NK-92 (cell line): ENCODE data around the gene ETV4.

Experiments
- DNase-seq: peaks from one replicate; lab custom pipeline; 2025; ENCODE audit not compliant: unreplicated experiment; lab: John Stamatoyannopoulos, UW

The ETV4 gene

GRCh38 chr17:43546319-43547188, at the start of gene ETV4:
TSS of gene ETV4 (minus strand) at chr17:43546340. CDS start at chr17:43545617, 723 bp downstream.
- no peak for DNase-seq

GRCh38 chr17:43595466-43595865, 49.3 kb upstream of the ETV4 start:
- no peak for DNase-seq

GRCh38 chr17:43591779-43592562, 45.8 kb upstream of the ETV4 start:
- DNase-seq = no peak

- DNase-seq = no peak
Observed at GRCh38 chr17:43591001-43591400, 44.9 kb upstream of the ETV4 start.

- DNase-seq = no peak
Observed at GRCh38 chr17:43588664-43589435, 42.7 kb upstream of the ETV4 start.

GRCh38 chr17:43588121-43588520, 42.0 kb upstream of the ETV4 start:
- DNase-seq = no peak

- no peak for DNase-seq
Observed at GRCh38 chr17:43587647-43588046, 41.5 kb upstream of the ETV4 start.

GRCh38 chr17:43584666-43585102, 38.5 kb upstream of the ETV4 start:
- DNase-seq = no peak

- DNase-seq = no peak
Observed at GRCh38 chr17:43583332-43583731, 37.2 kb upstream of the ETV4 start.

GRCh38 chr17:43581613-43582012, 35.5 kb upstream of the ETV4 start:
- no peak for DNase-seq

- no peak for DNase-seq
Observed at GRCh38 chr17:43581130-43581529, 35.0 kb upstream of the ETV4 start.

- no peak for DNase-seq
Observed at GRCh38 chr17:43579566-43580140, 33.5 kb upstream of the ETV4 start.

GRCh38 chr17:43578699-43579565, 32.8 kb upstream of the ETV4 start:
- DNase-seq = no peak

- DNase-seq = no peak
Observed at GRCh38 chr17:43578404-43578698, 32.2 kb upstream of the ETV4 start.

GRCh38 chr17:43577664-43578403, 31.7 kb upstream of the ETV4 start:
- no peak for DNase-seq

GRCh38 chr17:43576563-43577229, 30.6 kb upstream of the ETV4 start:
- DNase-seq = no peak

GRCh38 chr17:43574896-43575525, 28.9 kb upstream of the ETV4 start:
- no peak for DNase-seq

- no peak for DNase-seq
Observed at GRCh38 chr17:43574348-43574747, 28.2 kb upstream of the ETV4 start.
